NCI-H1417 (cell line): ENCODE measurements around the gene IQCN.
"Not testable (repeated sequence)": the region's sequence is repeated elsewhere in the genome, so short reads cannot be mapped to it uniquely, and the experiment has no call there.

Experiments
- DNase-seq, 3 experiments: peaks; one replicate each; lab custom pipeline; 2025; lab: John Stamatoyannopoulos, UW

IQCN gene

GRCh38 chr19:18216789-18217188 lies 57.5 kb downstream of the IQCN start:
- DNase-seq, result no peak

DNA sequence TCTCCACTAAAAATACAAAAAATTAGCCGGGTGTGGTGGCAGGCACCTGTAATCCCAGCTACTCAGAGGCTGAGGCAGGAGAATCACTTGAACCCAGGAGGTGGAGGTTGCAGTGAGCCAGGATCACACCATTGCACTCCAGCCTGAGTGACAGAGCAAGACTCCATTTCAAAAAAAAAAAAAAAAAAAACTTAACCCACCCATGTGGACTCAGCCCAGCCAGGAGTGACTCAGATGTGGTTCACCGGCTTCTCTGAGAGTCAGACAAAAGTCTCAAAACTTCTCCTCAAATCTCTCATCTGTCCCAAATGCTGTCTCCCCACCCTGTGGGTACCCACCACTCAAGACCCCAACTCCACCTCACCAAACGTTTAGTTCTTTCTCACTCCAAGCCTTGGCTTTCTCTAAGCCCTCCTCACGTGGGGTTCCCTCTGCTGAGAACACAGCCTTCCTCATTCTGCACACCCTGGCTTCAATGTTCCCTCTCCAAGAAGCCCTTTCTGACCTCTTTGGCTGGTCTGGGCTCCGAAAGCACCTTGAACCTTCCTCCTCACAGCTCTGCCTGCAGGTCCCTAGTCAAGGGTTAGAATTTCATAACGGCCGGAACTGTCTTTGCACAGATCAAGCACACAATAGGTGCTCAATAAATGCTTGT lies 59.3 kb downstream of the IQCN start:
- DNase-seq, result no peak

DNA sequence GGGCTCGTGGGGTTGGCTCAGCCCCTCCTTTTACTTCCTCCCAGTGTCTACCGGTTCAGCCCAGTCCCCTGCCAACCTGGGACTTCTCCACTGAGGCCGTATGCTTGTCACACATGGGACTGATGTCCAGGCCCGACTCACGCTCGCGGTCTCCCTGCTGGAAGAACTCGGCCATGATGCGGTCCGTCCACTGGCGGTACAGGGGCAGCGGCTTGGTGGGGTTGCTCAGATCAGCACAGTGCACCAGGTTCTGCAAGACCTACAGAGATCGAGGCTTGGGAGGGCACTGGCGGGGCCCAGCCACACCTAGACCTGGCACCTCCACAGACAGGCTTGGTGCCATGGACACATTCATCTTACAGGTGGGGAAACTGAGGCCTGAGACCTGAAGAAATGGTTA lies 62.6 kb downstream of the IQCN start:
- no peak for DNase-seq

DNA sequence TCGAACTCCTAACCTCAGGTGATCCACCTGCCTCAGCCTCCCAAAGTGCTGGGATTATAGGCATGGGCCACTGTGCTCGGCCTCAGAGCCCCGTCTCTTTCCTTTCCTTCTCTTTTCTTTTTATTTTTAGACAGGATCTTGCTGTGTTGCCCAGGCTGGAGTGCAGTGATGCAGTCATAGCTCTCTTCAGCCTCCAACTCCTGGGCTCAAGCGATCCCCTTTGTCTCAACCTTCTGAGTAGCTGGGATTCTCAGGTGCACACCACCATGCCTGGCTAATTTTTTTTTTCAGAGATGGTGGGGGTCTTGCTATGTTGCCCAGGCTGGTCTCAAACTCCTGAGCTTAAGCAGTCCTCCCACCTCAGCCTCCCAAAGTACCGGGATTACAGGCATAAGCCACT lies 64.3 kb downstream of the IQCN start:
- DNase-seq, result not testable (repeated sequence)

- DNase-seq, result peak in 2 of 3 experiments; percentile 7 to 27
Measured at GRCh38 chr19:18208098-18208951, 65.9 kb downstream of the IQCN start.
